K562 (cell line): ENCODE measurements around the gene KCP. TPM values are rescaled to one million over a fixed set of nuclear protein-coding genes. Genes with fewer than 3 reads are reported as not detected.

Experiments used
- ATAC-seq: fragments of 200-7000 bp; cut with Tn5 transposase; 3 replicates; pipeline ENCODE4 v1.9.1; 2020; ENCODE audit warnings: moderate library complexity
- BruUV-seq: library from RNA; stranded (reverse); fragments of 400-500 nt; replicated peaks from 2 replicates; lab custom pipeline; 2021; lab: Mats Ljungman, UMichigan
- CTCF ChIA-PET: fragments of 300-600 bp; formaldehyde crosslinking; extraction: SDS; loops from one replicate; lab custom pipeline; 2021; ENCODE audit warnings: low intra/inter-chr PET ratio; lab: Yijun Ruan, JAX
- POLR2A ChIA-PET: fragments of 300-600, 350-650 bp; sonication (Branson Sonifier 250); formaldehyde crosslinking; extraction: SDS; loops from one replicate; lab custom pipeline; 2021; ENCODE audit warnings: antibody characterized with exemption, inconsistent platforms; lab: Yijun Ruan, JAX
- DNase-seq, 4 experiments: peaks; one replicate each; pipeline versions ENCODE4 v3.0.0 to v3.0.0-alpha.2; 2011 to 2018; ENCODE audit warnings: low spot score in 3 of 4, mixed read lengths in 3 of 4; ENCODE audit errors: extremely low read depth in 1 of 4
- FAIRE-seq: peaks from 2 replicates; lab custom pipeline; 2011; peaks lifted over from hg19 to GRCh38; lab: Jason Lieb, UNC
- H2AFZ ChIP-seq: 2 replicates; pipeline ENCODE4 v1.6.0; 2011; ENCODE audit warnings: low read depth, low read length, control low read depth, inconsistent platforms
- H3K27ac ChIP-seq: fragments of 200-600 bp; 3 replicates; pipeline ENCODE4 v1.8.0; 2011; ENCODE audit warnings: low read depth, mild to moderate bottlenecking, control low read depth, inconsistent platforms, low read length, moderate library complexity, mixed read lengths; ENCODE audit errors: extremely low read depth
- H3K27me3 ChIP-seq, 2 experiments: fragments of 300-600 bp in 1 of 2; 2 replicates in 1 of 2; 3 replicates in 1 of 2; pipeline versions ENCODE4 v1.6.0 to v1.8.0; 2011; ENCODE audit warnings: inconsistent platforms in 2 of 2, low read length in 2 of 2, mild to moderate bottlenecking in 1 of 2, mixed read lengths in 1 of 2, moderate library complexity in 1 of 2; ENCODE audit not compliant: control insufficient read depth in 2 of 2, insufficient read depth in 2 of 2
- H3K36me3 ChIP-seq: fragments of 300-600 bp; 3 replicates; pipeline ENCODE4 v1.8.0; 2011; ENCODE audit warnings: mild to moderate bottlenecking, low read length, inconsistent platforms; ENCODE audit not compliant: control insufficient read depth, insufficient read depth
- H3K4me1 ChIP-seq, 2 experiments: fragments of 200-600 bp in 1 of 2; replicated peaks in 1 of 2; 2 replicates in 1 of 2; 3 replicates in 1 of 2; pipeline versions ENCODE4 v1.5.1 to v1.8.0; 2011; ENCODE audit warnings: inconsistent platforms in 2 of 2, low read length in 2 of 2, mild to moderate bottlenecking in 1 of 2, mixed read lengths in 1 of 2, moderate library complexity in 1 of 2; ENCODE audit not compliant: control insufficient read depth in 2 of 2, insufficient read depth in 2 of 2
- H3K4me2 ChIP-seq: 2 replicates; pipeline ENCODE4 v1.6.1; 2011; ENCODE audit warnings: low read length, control low read depth, inconsistent platforms, mixed read lengths; ENCODE audit not compliant: insufficient read depth
- H3K4me3 ChIP-seq: fragments of 200-600 bp; sonication (generic), shearing (Covaris generic); 2 replicates; pipeline ENCODE4 v1.5.1; 2016; ENCODE audit warnings: control low read depth, inconsistent platforms
- H3K79me2 ChIP-seq: fragments of 200-600 bp; 3 replicates; pipeline ENCODE4 v1.8.0; 2011; ENCODE audit warnings: low read length, inconsistent platforms; ENCODE audit not compliant: control insufficient read depth, insufficient read depth
- H3K9ac ChIP-seq, 2 experiments: 2 replicates each; pipeline versions ENCODE4 v1.6.0 to v1.6.1; 2011; ENCODE audit warnings: low read depth in 2 of 2, low read length in 2 of 2, control low read depth in 1 of 2, inconsistent platforms in 1 of 2, mild to moderate bottlenecking in 1 of 2, mixed read lengths in 1 of 2; ENCODE audit not compliant: insufficient read depth in 1 of 2
- H3K9me1 ChIP-seq: one replicate; pipeline ENCODE4 v1.6.0; 2011; ENCODE audit warnings: inconsistent platforms, mild to moderate bottlenecking, low read length, moderate library complexity; ENCODE audit not compliant: control insufficient read depth, insufficient read depth
- H3K9me3 ChIP-seq: replicated peaks from 2 replicates; pipeline ENCODE4 v1.5.1; 2011; ENCODE audit warnings: low read depth, low read length, inconsistent platforms; ENCODE audit not compliant: control insufficient read depth, insufficient read depth
- H4K20me1 ChIP-seq: replicated peaks from 2 replicates; pipeline ENCODE4 v1.6.1; 2011; ENCODE audit warnings: low read length, inconsistent platforms, mixed read lengths; ENCODE audit not compliant: control insufficient read depth, insufficient read depth
- GATA2 ChIP-seq: sonication (generic); formaldehyde crosslinking; IDR thresholded peaks from 2 replicates; pipeline ENCODE4 v1.4.0; 2020; ENCODE audit warnings: mild to moderate bottlenecking, missing genetic modification reagents
- GTF2A2 ChIP-seq: IDR thresholded peaks from 2 replicates; pipeline ENCODE4 v1.6.1; 2016; ENCODE audit warnings: mild to moderate bottlenecking, missing genetic modification characterization, missing compliant biosample characterization
- MCM5 ChIP-seq: fragments of 450-650 bp; IDR thresholded peaks from 2 replicates; pipeline ENCODE4 v1.6.1; 2016; ENCODE audit warnings: low read depth
- MTA2 ChIP-seq: fragments of 450-650 bp; IDR thresholded peaks from 2 replicates; pipeline ENCODE4 v1.6.1; 2016; ENCODE audit warnings: low read depth
- SMARCA4 ChIP-seq: fragments of 450-650 bp; IDR thresholded peaks from 2 replicates; pipeline ENCODE4 v1.6.1; 2016
- SMARCB1 ChIP-seq: IDR thresholded peaks from 2 replicates; pipeline ENCODE4 v1.6.1; 2011; ENCODE audit warnings: improper control_type of control experiment, low read depth; ENCODE audit not compliant: insufficient read length
- TRIM28 ChIP-seq: fragments of 450-650 bp; IDR thresholded peaks from 2 replicates; pipeline ENCODE4 v1.6.1; 2017
- ZNF165 ChIP-seq: fragments of 250-450 bp; sonication (Bioruptor Pico); IDR thresholded peaks from 2 replicates; pipeline ENCODE4 v1.4.0; 2020; ENCODE audit warnings: borderline replicate concordance
- ZNF407 ChIP-seq: fragments of 450-650 bp; IDR thresholded peaks from 2 replicates; pipeline ENCODE4 v1.6.1; 2016; ENCODE audit warnings: low read depth
- ZSCAN29 ChIP-seq: fragments of 450-650 bp; IDR thresholded peaks from 2 replicates; pipeline ENCODE4 v1.6.1; 2017
- WGBS: fragments of 100-300 bp; shearing (Covaris generic); methylation state at CpG from one replicate; pipeline ENCODE4 v1.1.6; 2016; ENCODE audit warnings: low coverage, mixed read lengths; ENCODE audit not compliant: insufficient coverage; ENCODE audit errors: missing lambda C conversion rate; 5-methylcytosine and 5-hydroxymethylcytosine counted together
- in situ Hi-C: fragments of 300-500 bp; cut with MboI; formaldehyde crosslinking; loops from 4 replicates; pipeline ENCODE4 v1.15.0; 2018; ENCODE audit warnings: inconsistent platforms, mixed read lengths
- intact Hi-C: fragments of 100-400 bp; cut with micrococcal nuclease; formaldehyde crosslinking; loops from 2 replicates; pipeline ENCODE4 v1.14.2; 2022
- polyA plus RNA-seq, 8 experiments: library from polyadenylated mRNA; depleted of rRNA in 4 of 8; stranded (reverse) in 5 of 8; unstranded in 3 of 8; fragments of >200 nt; fragmentation: Nextera tagmentation in 2 of 8; fragmentation: Illumina TruSeq in 1 of 8; extraction: Ambion mirVana in 2 of 8; extraction: Trizol in 1 of 8; gene quantifications; 2 replicates each; pipeline versions ENCODE4 v1.2.1 to v1.2.3, GENCODE V29; 2011 to 2014; ENCODE audit warnings: inconsistent platforms in 1 of 8, missing spikeins in 1 of 8
- total RNA-seq, 7 experiments: library from RNA; depleted of rRNA in 6 of 7; stranded (reverse); fragments of >200 nt in 6 of 7; fragmentation: Illumina TruSeq in 2 of 7; extraction: Trizol in 2 of 7; gene quantifications; 2 replicates each; pipeline versions ENCODE4 v1.2.1 to v1.2.3, GENCODE V29; 2011 to 2021; ENCODE audit warnings: low replicate concordance in 1 of 7

Gene KCP
- total and polyA plus RNA-seq, 9 of the 15 experiments (the other 6 are each of a cell fraction or from before 2014, with no cell fraction given): 0.06 to 0.17 (median 0.12) TPM; not detected in 3

- ATAC-seq: peak; percentile 12
- WGBS: 26% methylated on average over 11 of the region's 13 CpGs
- in situ Hi-C loops (no loop called here), intact Hi-C loops (loop anchor here (2.0 kb wide), 2 partner anchors 41 to 51 kb away; no protein-coding TSS in a partner anchor)
- Histone ChIP-seq H3K4me3 (peak overlapping the region; percentile 66), H3K27me3 (no peaks in the 10 kb centered on the region), H4K20me1 (0 out of 2 replicates have a peak, but pooled peaks cover 4% of the 10 kb centered on the region), H3K9me3 (no peaks in the 10 kb centered on the region), H2AFZ (no peak overlapping the region), H3K36me3 (peaks cover 55% of the 10 kb centered on the region; the same call in 2 of the 3 replicates), H3K79me2 (peaks cover 50% of the 10 kb centered on the region), H3K9ac (peak overlapping the region; percentile 91 to 95), H3K9me1 (no peaks in the 10 kb centered on the region), H3K27ac (peak overlapping the region; percentile 90), H3K4me2 (peak overlapping the region; percentile 97), H3K4me1 (peaks cover 28 to 73% of the 10 kb centered on the region in 2 experiments)
- BruUV-seq: no TSS peak
- POLR2A ChIA-PET: interaction anchor here (0.6 to 4.3 kb wide), 21 partner anchors 9 to 1127 kb away, joined by 3 to 39 read pairs (median 5); partner anchors contain the start of genes ATP6V1F and CALU
- FAIRE-seq: peak; percentile 91
- CTCF ChIA-PET: no interaction called here
- peak; percentile 89 to 96 (median 94) for DNase-seq
- no peak for TF ChIP-seq ZNF407
- no peak for TF ChIP-seq ZNF165 (CRISPR knock-in tag)
- no peak for TF ChIP-seq GTF2A2 (tag)
- no peak for TF ChIP-seq MCM5
- no peak for TF ChIP-seq TRIM28
- TF ChIP-seq SMARCA4: no peak
- TF ChIP-seq SMARCB1: peak; percentile 7
- TF ChIP-seq ZSCAN29: no peak
- no peak for TF ChIP-seq GATA2 (CRISPR knock-in tag)
- TF ChIP-seq MTA2: no peak
Measured at GRCh38 chr7:128833148-128833945, 77.2 kb downstream of the KCP start.
